SK-N-SH treated with all-trans-retinoic acid at 6 μM for 48 hours (cell line): ENCODE data around the gene NKAPL.

Experiments
- ATAC-seq: fragments of 200-7000 bp; cut with Tn5 transposase; 3 replicates; pipeline ENCODE4 v1.9.1; 2020; ENCODE audit warnings: mild to moderate bottlenecking, moderate library complexity
- ARNTL ChIP-seq: fragments of 450-650 bp; formaldehyde crosslinking; IDR thresholded peaks from 2 replicates; pipeline ENCODE4 v1.5.0; 2020; ENCODE audit warnings: low read depth, mild to moderate bottlenecking, moderate library complexity, borderline replicate concordance
- BACH2 ChIP-seq: fragments of 250-450 bp; sonication (Bioruptor Pico); IDR thresholded peaks from 2 replicates; pipeline ENCODE4 v1.9.0; 2021; ENCODE audit warnings: mild to moderate bottlenecking, borderline replicate concordance
- CSDC2 ChIP-seq: fragments of 250-450 bp; sonication (Bioruptor Pico); IDR thresholded peaks from 2 replicates; pipeline ENCODE4 v1.5.0; 2020; ENCODE audit warnings: mild to moderate bottlenecking, moderate library complexity
- ESRRG ChIP-seq: fragments of 250-450 bp; sonication (Bioruptor Pico); IDR thresholded peaks from 2 replicates; pipeline ENCODE4 v1.6.1; 2021; ENCODE audit warnings: mild to moderate bottlenecking
- GLIS3 ChIP-seq: fragments of 250-450 bp; sonication (Bioruptor Pico); IDR thresholded peaks from 2 replicates; pipeline ENCODE4 v1.5.0; 2020; ENCODE audit warnings: mild to moderate bottlenecking, moderate library complexity
- ISL1 ChIP-seq: fragments of 250-450 bp; sonication (Bioruptor Pico); IDR thresholded peaks from 2 replicates; pipeline ENCODE4 v2.1.2; 2022; ENCODE audit warnings: mild to moderate bottlenecking, moderate library complexity
- OSR1 ChIP-seq: fragments of 250-450 bp; sonication (Bioruptor Pico); IDR thresholded peaks from 2 replicates; pipeline ENCODE4 v1.8.0; 2022; ENCODE audit warnings: moderate library complexity, mild to moderate bottlenecking, inconsistent platforms
- PPARA ChIP-seq: fragments of 250-450 bp; sonication (Bioruptor Pico); IDR thresholded peaks from 2 replicates; pipeline ENCODE4 v1.5.0; 2020; ENCODE audit warnings: mild to moderate bottlenecking, borderline replicate concordance
- RARB ChIP-seq: fragments of 250-450 bp; sonication (Bioruptor Pico); IDR thresholded peaks from 2 replicates; pipeline ENCODE4 v1.8.0; 2021; ENCODE audit warnings: mild to moderate bottlenecking, moderate library complexity
- SNAI2 ChIP-seq: fragments of 250-450 bp; sonication (Bioruptor Pico); IDR thresholded peaks from 2 replicates; pipeline ENCODE4 v1.5.0; 2020; ENCODE audit warnings: mild to moderate bottlenecking, moderate library complexity
- TCF4 ChIP-seq: fragments of 250-450 bp; sonication (Bioruptor Pico); IDR thresholded peaks from 2 replicates; pipeline ENCODE4 v1.8.0; 2021; ENCODE audit warnings: mild to moderate bottlenecking, moderate library complexity, borderline replicate concordance
- ZC3H10 ChIP-seq: fragments of 250-450 bp; sonication (Bioruptor Pico); IDR thresholded peaks from 2 replicates; pipeline ENCODE4 v1.5.1; 2021; ENCODE audit warnings: mild to moderate bottlenecking, moderate library complexity
- ZFP3 ChIP-seq: fragments of 250-450 bp; sonication (Bioruptor Pico); IDR thresholded peaks from 2 replicates; pipeline ENCODE4 v1.5.0; 2020; ENCODE audit warnings: mild to moderate bottlenecking, moderate library complexity
- ZFP30 ChIP-seq: fragments of 450-650 bp; formaldehyde crosslinking; IDR thresholded peaks from 2 replicates; pipeline ENCODE4 v1.5.0; 2022; ENCODE audit warnings: mild to moderate bottlenecking, moderate library complexity
- ZNF565 ChIP-seq: fragments of 450-650 bp; formaldehyde crosslinking; conservative IDR thresholded peaks from 2 replicates; pipeline ENCODE4 v1.5.0; 2020; ENCODE audit warnings: low read depth, mild to moderate bottlenecking, moderate library complexity
- ZNF70 ChIP-seq: fragments of 450-650 bp; formaldehyde crosslinking; IDR thresholded peaks from 2 replicates; pipeline ENCODE4 v1.5.0; 2020; ENCODE audit warnings: mild to moderate bottlenecking, moderate library complexity
- ZNF8 ChIP-seq: fragments of 450-650 bp; formaldehyde crosslinking; IDR thresholded peaks from 2 replicates; pipeline ENCODE4 v1.5.0; 2020; ENCODE audit warnings: mild to moderate bottlenecking, moderate library complexity
- TF ChIP-seq, protein P1 (sequence below): fragments of 250-450 bp; sonication (Bioruptor Pico); IDR thresholded peaks from 2 replicates; pipeline ENCODE4 v1.5.1; 2020; ENCODE audit warnings: low read depth, mild to moderate bottlenecking, moderate library complexity
- TF ChIP-seq, protein P2 (sequence below): fragments of 250-450 bp; sonication (Bioruptor Pico); IDR thresholded peaks from 2 replicates; pipeline ENCODE4 v1.5.0; 2020; ENCODE audit warnings: mild to moderate bottlenecking, moderate library complexity
- TF ChIP-seq, protein P3 (sequence below): fragments of 250-450 bp; sonication (Bioruptor Pico); IDR thresholded peaks from 2 replicates; pipeline ENCODE4 v1.8.0; 2021; ENCODE audit warnings: low read depth, mild to moderate bottlenecking, moderate library complexity, borderline replicate concordance
- TF ChIP-seq, protein P4 (sequence below): fragments of 250-450 bp; sonication (Bioruptor Pico); IDR thresholded peaks from 2 replicates; pipeline ENCODE4 v1.8.0; 2020; ENCODE audit warnings: mild to moderate bottlenecking, moderate library complexity, borderline replicate concordance
- TF ChIP-seq, protein P5 (sequence below): fragments of 250-450 bp; sonication (Bioruptor Pico); IDR thresholded peaks from 2 replicates; pipeline ENCODE4 v1.5.1; 2021; ENCODE audit warnings: mild to moderate bottlenecking, moderate library complexity

The NKAPL gene

DNA sequence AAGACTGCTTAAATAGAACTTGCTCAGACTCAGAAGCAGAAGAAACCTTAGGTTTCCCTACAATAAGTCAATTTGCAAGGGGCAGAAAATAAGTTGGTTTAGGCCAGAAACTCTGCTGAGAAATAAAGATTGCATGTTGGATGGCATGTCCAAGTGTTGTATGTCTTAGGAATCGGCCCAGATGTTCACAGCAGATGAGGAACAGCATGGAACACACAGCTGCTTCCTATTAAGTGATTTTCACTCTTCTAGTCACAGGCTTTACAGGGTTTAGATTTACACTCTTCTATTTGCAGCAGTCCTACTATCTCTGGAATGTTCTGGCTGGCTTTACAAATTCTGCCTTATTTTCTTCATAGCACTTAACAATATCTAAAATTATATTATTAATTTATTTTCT, 10.2 kb upstream of the NKAPL start:
- TF ChIP-seq, protein P1, sequence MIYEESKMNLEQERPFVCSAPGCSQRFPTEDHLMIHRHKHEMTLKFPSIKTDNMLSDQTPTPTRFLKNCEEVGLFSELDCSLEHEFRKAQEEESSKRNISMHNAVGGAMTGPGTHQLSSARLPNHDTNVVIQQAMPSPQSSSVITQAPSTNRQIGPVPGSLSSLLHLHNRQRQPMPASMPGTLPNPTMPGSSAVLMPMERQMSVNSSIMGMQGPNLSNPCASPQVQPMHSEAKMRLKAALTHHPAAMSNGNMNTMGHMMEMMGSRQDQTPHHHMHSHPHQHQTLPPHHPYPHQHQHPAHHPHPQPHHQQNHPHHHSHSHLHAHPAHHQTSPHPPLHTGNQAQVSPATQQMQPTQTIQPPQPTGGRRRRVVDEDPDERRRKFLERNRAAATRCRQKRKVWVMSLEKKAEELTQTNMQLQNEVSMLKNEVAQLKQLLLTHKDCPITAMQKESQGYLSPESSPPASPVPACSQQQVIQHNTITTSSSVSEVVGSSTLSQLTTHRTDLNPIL (CRISPR knock-in tag), result no peak
- TF ChIP-seq, protein P2, sequence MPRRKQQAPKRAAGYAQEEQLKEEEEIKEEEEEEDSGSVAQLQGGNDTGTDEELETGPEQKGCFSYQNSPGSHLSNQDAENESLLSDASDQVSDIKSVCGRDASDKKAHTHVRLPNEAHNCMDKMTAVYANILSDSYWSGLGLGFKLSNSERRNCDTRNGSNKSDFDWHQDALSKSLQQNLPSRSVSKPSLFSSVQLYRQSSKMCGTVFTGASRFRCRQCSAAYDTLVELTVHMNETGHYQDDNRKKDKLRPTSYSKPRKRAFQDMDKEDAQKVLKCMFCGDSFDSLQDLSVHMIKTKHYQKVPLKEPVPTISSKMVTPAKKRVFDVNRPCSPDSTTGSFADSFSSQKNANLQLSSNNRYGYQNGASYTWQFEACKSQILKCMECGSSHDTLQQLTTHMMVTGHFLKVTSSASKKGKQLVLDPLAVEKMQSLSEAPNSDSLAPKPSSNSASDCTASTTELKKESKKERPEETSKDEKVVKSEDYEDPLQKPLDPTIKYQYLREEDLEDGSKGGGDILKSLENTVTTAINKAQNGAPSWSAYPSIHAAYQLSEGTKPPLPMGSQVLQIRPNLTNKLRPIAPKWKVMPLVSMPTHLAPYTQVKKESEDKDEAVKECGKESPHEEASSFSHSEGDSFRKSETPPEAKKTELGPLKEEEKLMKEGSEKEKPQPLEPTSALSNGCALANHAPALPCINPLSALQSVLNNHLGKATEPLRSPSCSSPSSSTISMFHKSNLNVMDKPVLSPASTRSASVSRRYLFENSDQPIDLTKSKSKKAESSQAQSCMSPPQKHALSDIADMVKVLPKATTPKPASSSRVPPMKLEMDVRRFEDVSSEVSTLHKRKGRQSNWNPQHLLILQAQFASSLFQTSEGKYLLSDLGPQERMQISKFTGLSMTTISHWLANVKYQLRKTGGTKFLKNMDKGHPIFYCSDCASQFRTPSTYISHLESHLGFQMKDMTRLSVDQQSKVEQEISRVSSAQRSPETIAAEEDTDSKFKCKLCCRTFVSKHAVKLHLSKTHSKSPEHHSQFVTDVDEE (CRISPR knock-in tag), result no peak
- TF ChIP-seq PPARA (CRISPR knock-in tag), result no peak
- TF ChIP-seq OSR1, result no peak
- TF ChIP-seq RARB (CRISPR knock-in tag), result no peak
- TF ChIP-seq SNAI2 (CRISPR knock-in tag), result no peak
- no peak for TF ChIP-seq ZC3H10 (CRISPR knock-in tag)
- TF ChIP-seq GLIS3 (CRISPR knock-in tag), result no peak
- no peak for TF ChIP-seq ZNF70
- no peak for TF ChIP-seq ARNTL
- no peak for TF ChIP-seq ZNF8
- no peak for TF ChIP-seq ISL1 (CRISPR knock-in tag)
- TF ChIP-seq TCF4 (CRISPR knock-in tag), result no peak
- no peak for TF ChIP-seq ZNF565
- no peak for TF ChIP-seq ZFP3
- TF ChIP-seq, protein P3, sequence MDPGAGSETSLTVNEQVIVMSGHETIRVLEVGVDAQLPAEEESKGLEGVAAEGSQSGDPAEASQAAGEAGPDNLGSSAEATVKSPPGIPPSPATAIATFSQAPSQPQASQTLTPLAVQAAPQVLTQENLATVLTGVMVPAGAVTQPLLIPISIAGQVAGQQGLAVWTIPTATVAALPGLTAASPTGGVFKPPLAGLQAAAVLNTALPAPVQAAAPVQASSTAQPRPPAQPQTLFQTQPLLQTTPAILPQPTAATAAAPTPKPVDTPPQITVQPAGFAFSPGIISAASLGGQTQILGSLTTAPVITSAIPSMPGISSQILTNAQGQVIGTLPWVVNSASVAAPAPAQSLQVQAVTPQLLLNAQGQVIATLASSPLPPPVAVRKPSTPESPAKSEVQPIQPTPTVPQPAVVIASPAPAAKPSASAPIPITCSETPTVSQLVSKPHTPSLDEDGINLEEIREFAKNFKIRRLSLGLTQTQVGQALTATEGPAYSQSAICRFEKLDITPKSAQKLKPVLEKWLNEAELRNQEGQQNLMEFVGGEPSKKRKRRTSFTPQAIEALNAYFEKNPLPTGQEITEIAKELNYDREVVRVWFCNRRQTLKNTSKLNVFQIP (CRISPR knock-in tag), result no peak
- TF ChIP-seq, protein P4, sequence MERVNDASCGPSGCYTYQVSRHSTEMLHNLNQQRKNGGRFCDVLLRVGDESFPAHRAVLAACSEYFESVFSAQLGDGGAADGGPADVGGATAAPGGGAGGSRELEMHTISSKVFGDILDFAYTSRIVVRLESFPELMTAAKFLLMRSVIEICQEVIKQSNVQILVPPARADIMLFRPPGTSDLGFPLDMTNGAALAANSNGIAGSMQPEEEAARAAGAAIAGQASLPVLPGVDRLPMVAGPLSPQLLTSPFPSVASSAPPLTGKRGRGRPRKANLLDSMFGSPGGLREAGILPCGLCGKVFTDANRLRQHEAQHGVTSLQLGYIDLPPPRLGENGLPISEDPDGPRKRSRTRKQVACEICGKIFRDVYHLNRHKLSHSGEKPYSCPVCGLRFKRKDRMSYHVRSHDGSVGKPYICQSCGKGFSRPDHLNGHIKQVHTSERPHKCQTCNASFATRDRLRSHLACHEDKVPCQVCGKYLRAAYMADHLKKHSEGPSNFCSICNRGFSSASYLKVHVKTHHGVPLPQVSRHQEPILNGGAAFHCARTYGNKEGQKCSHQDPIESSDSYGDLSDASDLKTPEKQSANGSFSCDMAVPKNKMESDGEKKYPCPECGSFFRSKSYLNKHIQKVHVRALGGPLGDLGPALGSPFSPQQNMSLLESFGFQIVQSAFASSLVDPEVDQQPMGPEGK, result no peak
- TF ChIP-seq ZFP30 (CRISPR knock-in tag), result no peak
- TF ChIP-seq, protein P5, sequence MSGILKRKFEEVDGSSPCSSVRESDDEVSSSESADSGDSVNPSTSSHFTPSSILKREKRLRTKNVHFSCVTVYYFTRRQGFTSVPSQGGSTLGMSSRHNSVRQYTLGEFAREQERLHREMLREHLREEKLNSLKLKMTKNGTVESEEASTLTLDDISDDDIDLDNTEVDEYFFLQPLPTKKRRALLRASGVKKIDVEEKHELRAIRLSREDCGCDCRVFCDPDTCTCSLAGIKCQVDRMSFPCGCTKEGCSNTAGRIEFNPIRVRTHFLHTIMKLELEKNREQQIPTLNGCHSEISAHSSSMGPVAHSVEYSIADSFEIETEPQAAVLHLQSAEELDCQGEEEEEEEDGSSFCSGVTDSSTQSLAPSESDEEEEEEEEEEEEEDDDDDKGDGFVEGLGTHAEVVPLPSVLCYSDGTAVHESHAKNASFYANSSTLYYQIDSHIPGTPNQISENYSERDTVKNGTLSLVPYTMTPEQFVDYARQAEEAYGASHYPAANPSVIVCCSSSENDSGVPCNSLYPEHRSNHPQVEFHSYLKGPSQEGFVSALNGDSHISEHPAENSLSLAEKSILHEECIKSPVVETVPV (CRISPR knock-in tag), result no peak
- ATAC-seq, result no peak

DNA sequence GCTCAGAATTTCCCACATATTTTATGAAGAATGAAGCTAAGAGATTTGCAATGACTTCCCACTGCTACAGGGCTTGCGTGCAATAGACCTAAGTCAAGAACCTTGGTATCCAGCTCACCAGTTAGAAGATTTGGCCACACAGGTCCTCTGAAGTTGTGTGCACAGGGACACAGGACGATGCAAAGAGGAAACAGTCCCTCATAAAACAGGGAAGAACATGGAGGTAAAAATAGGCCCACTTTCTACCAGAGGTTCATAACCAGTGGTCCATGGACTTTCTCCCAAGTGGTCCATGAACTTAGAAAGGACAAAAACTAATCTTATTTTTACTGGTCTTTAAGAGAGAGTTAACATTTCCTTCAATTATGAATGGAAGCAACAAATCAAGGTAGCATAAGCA, 8.3 kb upstream of the NKAPL start:
- TF ChIP-seq ZNF8, result no peak
- no peak for TF ChIP-seq ZFP3
- no peak for TF ChIP-seq ZNF70
- TF ChIP-seq, all 23 proteins: peak for 0
- ATAC-seq, result no peak

DNA sequence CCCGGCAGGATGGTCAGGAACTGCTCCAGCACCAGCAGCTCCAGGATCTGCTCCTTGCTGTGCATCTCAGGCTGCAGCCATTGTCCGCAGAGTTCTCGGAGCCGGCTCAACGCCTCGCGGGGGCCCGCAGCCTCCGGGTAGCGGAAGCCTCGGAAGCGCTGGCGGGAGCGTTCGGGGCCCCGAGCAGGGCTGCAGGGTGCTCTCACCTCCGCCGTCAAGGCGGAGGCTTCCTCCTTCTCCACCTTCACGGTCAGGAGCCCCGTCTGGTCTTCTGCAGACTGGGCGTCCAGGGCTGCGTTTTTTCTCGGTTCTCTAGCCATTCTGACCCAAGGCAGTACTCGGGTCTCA, 7.5 kb upstream of the NKAPL start:
- TF ChIP-seq ESRRG (CRISPR knock-in tag) (no peak), ARNTL (no peak), CSDC2 (CRISPR knock-in tag) (no peak), ZNF70 (no peak), GLIS3 (CRISPR knock-in tag) (no peak), ZC3H10 (CRISPR knock-in tag) (no peak), OSR1 (no peak), BACH2 (CRISPR knock-in tag) (no peak)
- TF ChIP-seq, protein P1 (CRISPR knock-in tag), result no peak
- TF ChIP-seq, protein P4, result no peak
- peak; percentile 65 for ATAC-seq
